H9 (cell line): ENCODE data around the gene ANXA3. TPM values are rescaled to one million over a fixed set of nuclear protein-coding genes. Genes with fewer than 3 reads are reported as not detected.

Source experiments
- DNase-seq: peaks from one replicate; pipeline ENCODE4 v3.0.0-alpha.2; 2017
- H2AFZ ChIP-seq: one replicate; pipeline ENCODE4 v1.6.1; 2013; ENCODE audit warnings: mild to moderate bottlenecking, low read length, control low read depth, moderate library complexity
- H2AK5ac ChIP-seq: 2 replicates; pipeline ENCODE4 v1.6.1; 2013; ENCODE audit warnings: low read length, control low read depth, mixed read lengths; ENCODE audit not compliant: insufficient read length
- H2BK120ac ChIP-seq: one replicate; pipeline ENCODE4 v1.6.1; 2013; ENCODE audit warnings: low read depth, mild to moderate bottlenecking, low read length, control low read depth, inconsistent platforms; ENCODE audit not compliant: poor library complexity, severe bottlenecking
- H2BK12ac ChIP-seq: 2 replicates; pipeline ENCODE4 v1.6.1; 2013; ENCODE audit warnings: low read length, control low read depth, mixed read lengths, low read depth; ENCODE audit not compliant: insufficient read length
- H2BK15ac ChIP-seq: 2 replicates; pipeline ENCODE4 v1.6.1; 2013; ENCODE audit warnings: low read depth, low read length, control low read depth
- H2BK20ac ChIP-seq: one replicate; pipeline ENCODE4 v1.6.1; 2013; ENCODE audit warnings: low read depth, mild to moderate bottlenecking, low read length, control low read depth, inconsistent platforms; ENCODE audit not compliant: poor library complexity, severe bottlenecking
- H2BK5ac ChIP-seq: 2 replicates; pipeline ENCODE4 v1.6.1; 2013; ENCODE audit warnings: low read length, control low read depth, mixed read lengths; ENCODE audit not compliant: insufficient read length
- H3K14ac ChIP-seq: 2 replicates; pipeline ENCODE4 v1.6.1; 2013; ENCODE audit warnings: low read length, control low read depth; ENCODE audit not compliant: insufficient read depth
- H3K18ac ChIP-seq: 2 replicates; pipeline ENCODE4 v1.6.1; 2013; ENCODE audit warnings: low read depth, mild to moderate bottlenecking, mixed read lengths, low read length, control low read depth; ENCODE audit not compliant: insufficient read length
- H3K23ac ChIP-seq: 2 replicates; pipeline ENCODE4 v1.6.1; 2013; ENCODE audit warnings: low read length, control low read depth, mixed read lengths, low read depth; ENCODE audit not compliant: insufficient read length
- H3K23me2 ChIP-seq: 2 replicates; pipeline ENCODE4 v1.6.1; 2013; ENCODE audit warnings: low read depth, mild to moderate bottlenecking, mixed read lengths, low read length, control low read depth; ENCODE audit not compliant: insufficient read length, poor library complexity, severe bottlenecking
- H3K27ac ChIP-seq: 2 replicates; pipeline ENCODE4 v1.5.1; 2013; ENCODE audit warnings: low read length, control low read depth, mixed read lengths, low read depth; ENCODE audit not compliant: insufficient read length
- H3K27me3 ChIP-seq: 2 replicates; pipeline ENCODE4 v1.6.1; 2013; ENCODE audit warnings: low read length, control low read depth, inconsistent platforms; ENCODE audit not compliant: insufficient read depth
- H3K4ac ChIP-seq: 2 replicates; pipeline ENCODE4 v1.6.1; 2013; ENCODE audit warnings: low read depth, mild to moderate bottlenecking, control low read depth, inconsistent platforms, low read length, moderate library complexity
- H3K4me1 ChIP-seq: 2 replicates; pipeline ENCODE4 v1.6.1; 2013; ENCODE audit warnings: low read length, control low read depth, inconsistent platforms; ENCODE audit not compliant: insufficient read depth
- H3K4me2 ChIP-seq: 2 replicates; pipeline ENCODE4 v1.6.1; 2013; ENCODE audit warnings: low read length, control low read depth, mixed read lengths; ENCODE audit not compliant: insufficient read length, insufficient read depth
- H3K56ac ChIP-seq: 2 replicates; pipeline ENCODE4 v1.6.1; 2013; ENCODE audit warnings: low read depth, mild to moderate bottlenecking, mixed read lengths, low read length, control low read depth; ENCODE audit not compliant: insufficient read length
- H3K79me1 ChIP-seq: 2 replicates; pipeline ENCODE4 v1.6.1; 2013; ENCODE audit warnings: low read depth, mild to moderate bottlenecking, moderate library complexity, low read length, control low read depth, inconsistent platforms; ENCODE audit not compliant: insufficient read depth, poor library complexity, severe bottlenecking
- H3K79me2 ChIP-seq: 2 replicates; pipeline ENCODE4 v1.6.1; 2013; ENCODE audit warnings: low read length, control low read depth, inconsistent platforms; ENCODE audit not compliant: insufficient read depth
- H3K9ac ChIP-seq: 2 replicates; pipeline ENCODE4 v1.6.1; 2013; ENCODE audit warnings: low read length, control low read depth, mixed read lengths; ENCODE audit not compliant: insufficient read length; ENCODE audit errors: extremely low read depth
- H3K9me3 ChIP-seq: one replicate; pipeline ENCODE4 v1.6.1; 2013; ENCODE audit warnings: low read depth, low read length, inconsistent platforms; ENCODE audit not compliant: control insufficient read depth
- H3T11ph ChIP-seq: one replicate; pipeline ENCODE4 v1.6.1; 2013; ENCODE audit warnings: mild to moderate bottlenecking, low read length, control low read depth, inconsistent platforms
- H4K20me1 ChIP-seq: one replicate; pipeline ENCODE4 v1.6.1; 2013; ENCODE audit not compliant: control insufficient read depth, insufficient read length, insufficient read depth
- H4K5ac ChIP-seq: 2 replicates; pipeline ENCODE4 v1.6.1; 2013; ENCODE audit warnings: low read depth, mild to moderate bottlenecking, mixed read lengths, low read length, control low read depth; ENCODE audit not compliant: insufficient read length
- H4K8ac ChIP-seq: replicated peaks from 2 replicates; pipeline ENCODE4 v1.6.1; 2013; ENCODE audit warnings: low read length, control low read depth, mixed read lengths, low read depth; ENCODE audit not compliant: insufficient read length
- H4K91ac ChIP-seq: 2 replicates; pipeline ENCODE4 v1.6.1; 2013; ENCODE audit warnings: low read depth, mild to moderate bottlenecking, moderate library complexity, mixed read lengths, low read length, control low read depth; ENCODE audit not compliant: insufficient read length
- H3K27ac Mint-ChIP-seq, 3 experiments: 2 replicates in 2 of 3; 3 replicates in 1 of 3; pipeline ENCODE4 v1.8.0; 2020 to 2021; ENCODE audit warnings: mixed read lengths in 3 of 3, mild to moderate bottlenecking in 1 of 3, moderate library complexity in 1 of 3
- H3K27me3 Mint-ChIP-seq: 2 replicates; pipeline ENCODE4 v1.8.0; 2021; ENCODE audit warnings: low read depth, mild to moderate bottlenecking, moderate library complexity, mixed read lengths
- H3K36me3 Mint-ChIP-seq, 3 experiments: 2 replicates in 2 of 3; 3 replicates in 1 of 3; pipeline ENCODE4 v1.8.0; 2020 to 2021; ENCODE audit warnings: low read depth in 3 of 3, mixed read lengths in 3 of 3; ENCODE audit not compliant: insufficient read depth in 1 of 3
- H3K4me1 Mint-ChIP-seq, 2 experiments: 2 replicates each; pipeline ENCODE4 v1.8.0; 2020; ENCODE audit warnings: mixed read lengths in 2 of 2
- H3K4me3 Mint-ChIP-seq, 2 experiments: 2 replicates in 1 of 2; 3 replicates in 1 of 2; pipeline ENCODE4 v1.8.0; 2020 to 2021; ENCODE audit warnings: mild to moderate bottlenecking in 2 of 2, mixed read lengths in 2 of 2, moderate library complexity in 1 of 2
- H3K9me3 Mint-ChIP-seq, 2 experiments: 2 replicates in 1 of 2; 3 replicates in 1 of 2; pipeline ENCODE4 v1.8.0; 2020; ENCODE audit warnings: mild to moderate bottlenecking in 2 of 2, mixed read lengths in 2 of 2, moderate library complexity in 1 of 2
- WGBS: extraction: QIAGEN DNeasy Blood & Tissue Kit; methylation state at CpG from one replicate; pipeline ENCODE4 v1.1.7; 2013; ENCODE audit warnings: missing lambda C conversion rate, low lambda C conversion rate, mixed read lengths; ENCODE audit not compliant: insufficient read length; ENCODE audit errors: extremely low coverage; 5-methylcytosine and 5-hydroxymethylcytosine counted together
- total RNA-seq: library from RNA; stranded (reverse); gene quantifications from 2 replicates; pipeline ENCODE4 v1.2.1, GENCODE V29; 2021
- TF ChIP-seq, protein P1 (sequence below): fragments of 200-600 bp; sonication (generic); conservative IDR thresholded peaks from 3 replicates; pipeline ENCODE4 v1.8.0; 2021; ENCODE audit warnings: antibody characterized with exemption, mild to moderate bottlenecking

Gene ANXA3
- total RNA-seq, 1 experiment from 2014 or later: 20.6 TPM

DNA sequence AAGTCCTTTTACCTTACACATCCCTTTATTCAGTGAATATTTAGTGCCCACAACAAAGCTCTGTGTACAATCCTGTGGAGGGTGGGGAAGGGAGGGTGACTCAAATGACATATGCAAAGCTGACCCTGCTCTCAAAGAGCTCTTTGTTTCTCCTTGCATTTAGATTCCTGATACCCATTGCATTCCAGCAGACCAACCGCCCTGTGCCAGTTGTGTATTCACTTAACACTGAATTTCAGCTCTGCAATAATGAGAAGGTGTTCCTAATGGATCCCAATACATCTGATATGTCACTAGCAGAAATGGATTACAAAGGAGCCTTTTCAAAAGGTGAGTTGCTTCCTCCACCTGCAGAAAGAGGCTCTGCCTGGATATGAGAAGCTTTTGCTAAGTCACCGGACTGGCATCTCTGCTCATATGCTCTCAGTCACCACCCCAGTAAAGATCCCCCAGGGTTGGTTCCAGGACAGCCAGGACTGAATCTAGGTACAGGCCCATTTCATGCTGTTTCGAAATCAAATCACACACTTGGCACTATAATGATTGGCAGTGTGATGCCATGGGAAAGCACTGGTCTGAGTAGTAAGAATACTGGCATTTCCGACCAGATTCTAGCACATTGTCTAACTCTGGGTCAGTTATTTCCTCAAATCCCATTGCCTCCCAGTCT is 17.1 kb upstream of the ANXA3 start:
- no CpG with 5 or more reads among the region's 4 CpGs for WGBS

More for the DNA sequence above, 17.1 kb upstream of the ANXA3 start:
- TF ChIP-seq, protein P1, sequence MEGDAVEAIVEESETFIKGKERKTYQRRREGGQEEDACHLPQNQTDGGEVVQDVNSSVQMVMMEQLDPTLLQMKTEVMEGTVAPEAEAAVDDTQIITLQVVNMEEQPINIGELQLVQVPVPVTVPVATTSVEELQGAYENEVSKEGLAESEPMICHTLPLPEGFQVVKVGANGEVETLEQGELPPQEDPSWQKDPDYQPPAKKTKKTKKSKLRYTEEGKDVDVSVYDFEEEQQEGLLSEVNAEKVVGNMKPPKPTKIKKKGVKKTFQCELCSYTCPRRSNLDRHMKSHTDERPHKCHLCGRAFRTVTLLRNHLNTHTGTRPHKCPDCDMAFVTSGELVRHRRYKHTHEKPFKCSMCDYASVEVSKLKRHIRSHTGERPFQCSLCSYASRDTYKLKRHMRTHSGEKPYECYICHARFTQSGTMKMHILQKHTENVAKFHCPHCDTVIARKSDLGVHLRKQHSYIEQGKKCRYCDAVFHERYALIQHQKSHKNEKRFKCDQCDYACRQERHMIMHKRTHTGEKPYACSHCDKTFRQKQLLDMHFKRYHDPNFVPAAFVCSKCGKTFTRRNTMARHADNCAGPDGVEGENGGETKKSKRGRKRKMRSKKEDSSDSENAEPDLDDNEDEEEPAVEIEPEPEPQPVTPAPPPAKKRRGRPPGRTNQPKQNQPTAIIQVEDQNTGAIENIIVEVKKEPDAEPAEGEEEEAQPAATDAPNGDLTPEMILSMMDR: no peak
- no peak overlapping the region for H3K18ac ChIP-seq
- no peak overlapping the region for H3K14ac ChIP-seq
- no peaks in the 10 kb centered on the region for H3K4me1 ChIP-seq
- H2BK20ac ChIP-seq: no peak overlapping the region
- H3K4me2 ChIP-seq: no peak overlapping the region
- no peak overlapping the region for H2BK120ac ChIP-seq
- DNase-seq: no peak
- H4K8ac ChIP-seq: no peak overlapping the region
- no peak overlapping the region for H3K9ac ChIP-seq
- H3K4me3 Mint-ChIP-seq: no peak overlapping the region
- H3K23me2 ChIP-seq: no peaks in the 10 kb centered on the region
- H3K4me1 Mint-ChIP-seq: peaks cover 5 to 8% of the 10 kb centered on the region in 2 experiments
- H4K20me1 ChIP-seq: no peaks in the 10 kb centered on the region
- H3K36me3 Mint-ChIP-seq: peaks cover 13 to 40% (median 39%) of the 10 kb centered on the region in 3 experiments
- no peak overlapping the region for H3K56ac ChIP-seq
- no peak overlapping the region for H4K91ac ChIP-seq
- no peaks in the 10 kb centered on the region for H3K27me3 ChIP-seq
- no peaks in the 10 kb centered on the region for H3K79me1 ChIP-seq
- no peak overlapping the region for H3K4ac ChIP-seq
- H2BK5ac ChIP-seq: no peak overlapping the region
- no peaks in the 10 kb centered on the region for H3K27me3 Mint-ChIP-seq
- no peak overlapping the region for H3K27ac Mint-ChIP-seq
- H3K79me2 ChIP-seq: no peaks in the 10 kb centered on the region
- no peak overlapping the region for H2BK15ac ChIP-seq
- H3K9me3 Mint-ChIP-seq: no peaks in the 10 kb centered on the region
- H3T11ph ChIP-seq: no peak overlapping the region
- no peak overlapping the region for H2AK5ac ChIP-seq
- no peak overlapping the region for H2BK12ac ChIP-seq
- no peak overlapping the region for H3K27ac ChIP-seq
- H2AFZ ChIP-seq: no peak overlapping the region
- H3K23ac ChIP-seq: no peak overlapping the region
- H4K5ac ChIP-seq: no peak overlapping the region
- no peaks in the 10 kb centered on the region for H3K9me3 ChIP-seq
